22Rv1 (cell line): Measurements from ENCODE around the gene ATOH8.
A peak's percentile ranks its signal among the peaks of the same experiment; 100 is the strongest.

Source experiments
- H3K27ac ChIP-seq: fragments of 450-650 bp; 2 replicates; pipeline ENCODE4 v1.5.1; 2017
- CTCF ChIP-seq: fragments of 450-650 bp; IDR thresholded peaks from 2 replicates; pipeline ENCODE4 v1.5.1; 2017; ENCODE audit warnings: mild to moderate bottlenecking
- ZFX ChIP-seq: fragments of 450-650 bp; IDR thresholded peaks from 2 replicates; pipeline ENCODE4 v1.6.1; 2017; ENCODE audit warnings: antibody characterized with exemption, borderline replicate concordance

The ATOH8 gene

GRCh38 chr2:85769236-85769982 lies 15.6 kb downstream of the ATOH8 start:
- H3K27ac ChIP-seq = peak overlapping the region; percentile 48
- TF ChIP-seq ZFX (no peak), CTCF (peak; percentile 28; the same call in 1 of the 2 replicates)

- TF ChIP-seq ZFX (no peak), CTCF (no peak)
- H3K27ac ChIP-seq = no peak overlapping the region; the same call in 1 of the 2 replicates
These were observed 16.2 kb downstream of the ATOH8 start for GRCh38 chr2:85769983-85770362.

GRCh38 chr2:85770369-85770768 lies 16.6 kb downstream of the ATOH8 start:
- no peak overlapping the region for H3K27ac ChIP-seq
- TF ChIP-seq CTCF (no peak), ZFX (no peak)

GRCh38 chr2:85770786-85771409 lies 17.1 kb downstream of the ATOH8 start:
- no peak for TF ChIP-seq CTCF
- TF ChIP-seq ZFX = no peak
- H3K27ac ChIP-seq = no peak overlapping the region

- TF ChIP-seq ZFX (no peak), CTCF (no peak)
- H3K27ac ChIP-seq = peak overlapping the region; percentile 44; the same call in 1 of the 2 replicates
These were observed 17.7 kb downstream of the ATOH8 start for GRCh38 chr2:85771486-85771885.

- peak; percentile 18; the same call in 1 of the 2 replicates for TF ChIP-seq CTCF
- TF ChIP-seq ZFX = no peak
- peak overlapping the region; percentile 44; the same call in 1 of the 2 replicates for H3K27ac ChIP-seq
These were observed 18.4 kb downstream of the ATOH8 start for GRCh38 chr2:85772019-85772745.

GRCh38 chr2:85772841-85773491 lies 19.2 kb downstream of the ATOH8 start:
- no peak overlapping the region; the same call in 1 of the 2 replicates for H3K27ac ChIP-seq
- no peak for TF ChIP-seq CTCF
- TF ChIP-seq ZFX = no peak
